HepG2 (cell line): Measurements from ENCODE around the gene MYO16.

Experiments
- ARNT ChIP-seq: fragments of 450-650 bp; IDR thresholded peaks from 2 replicates; pipeline ENCODE4 v1.6.1; 2017
- CEBPB ChIP-seq: IDR thresholded peaks from 2 replicates; pipeline ENCODE4 v1.6.1; 2011; ENCODE audit warnings: low read depth, low read length, improper control_type of control experiment, borderline replicate concordance
- PHF20 ChIP-seq: sonication (generic); formaldehyde crosslinking; IDR thresholded peaks from 2 replicates; pipeline ENCODE4 v1.5.0; 2020; ENCODE audit warnings: mild to moderate bottlenecking, missing genetic modification reagents
- POLR2A ChIP-seq, 2 experiments: IDR thresholded peaks; 2 replicates each; pipeline ENCODE4 v1.6.1; 2011; ENCODE audit warnings: low read depth in 2 of 2, low read length in 2 of 2, mild to moderate bottlenecking in 1 of 2, moderate library complexity in 1 of 2; ENCODE audit not compliant: insufficient read depth in 1 of 2
- RAD21 ChIP-seq: fragments of 450-650 bp; formaldehyde crosslinking; IDR thresholded peaks from 2 replicates; pipeline ENCODE4 v1.5.0; 2020; ENCODE audit warnings: mild to moderate bottlenecking
- REST ChIP-seq, 2 experiments: IDR thresholded peaks; 2 replicates each; pipeline ENCODE4 v1.6.1; 2011 to 2012; ENCODE audit warnings: low read length in 2 of 2, borderline replicate concordance in 1 of 2, low read depth in 1 of 2, mild to moderate bottlenecking in 1 of 2, moderate library complexity in 1 of 2
- SETDB1 ChIP-seq: sonication (generic); formaldehyde crosslinking; IDR thresholded peaks from 2 replicates; pipeline ENCODE4 v1.5.1; 2020; ENCODE audit warnings: missing genetic modification reagents, mild to moderate bottlenecking, borderline replicate concordance
- SIN3A ChIP-seq: IDR thresholded peaks from 2 replicates; pipeline ENCODE4 v1.6.1; 2011; ENCODE audit warnings: low read depth, mild to moderate bottlenecking, control low read depth, low read length, borderline replicate concordance
- SMC3 ChIP-seq: IDR thresholded peaks from 2 replicates; pipeline ENCODE4 v1.6.1; 2011; ENCODE audit warnings: low read length, improper control_type of control experiment
- ZNF362 ChIP-seq: sonication (generic); formaldehyde crosslinking; IDR thresholded peaks from 2 replicates; pipeline ENCODE4 v1.4.0; 2020; ENCODE audit warnings: missing genetic modification reagents, mild to moderate bottlenecking, borderline replicate concordance

GRCh38 chr13:109074853-109075252, 445.4 kb downstream of the MYO16 start:
- TF ChIP-seq ZNF362 (CRISPR knock-in tag) (no peak), POLR2A (IDR thresholded peaks at IDR 0.05; ENCODE audit: insufficient read depth in 1 of 2, low read depth in 2 of 2, low read length in 2 of 2) (no peak), RAD21 (CRISPR knock-in tag) (no peak), REST (IDR thresholded peaks at IDR 0.05; ENCODE audit: borderline replicate concordance in 1 of 2, low read depth in 1 of 2, low read length in 2 of 2) (no peak), SIN3A (no peak), SETDB1 (no peak), SMC3 (no peak), PHF20 (no peak), CEBPB (no peak), ARNT (no peak)
